Spleen (tissue), 11 donors: ENCODE data around the gene TXNL4A. TPM values are rescaled to one million over a fixed set of nuclear protein-coding genes. Genes with fewer than 3 reads are reported as not detected.
"Not testable (repeated sequence)": the region's sequence is repeated elsewhere in the genome, so short reads cannot be mapped to it uniquely, and the experiment has no call there.

Experiments used
- DNase-seq: peaks from one replicate; pipeline ENCODE4 v3.0.0-alpha.2; 2020
- H3K27ac ChIP-seq, 8 donors: fragments of 200-600 bp; sonication (generic) in 7 of 8; 1 replicate in 4 of 8; 2 replicates in 4 of 8; pipeline versions ENCODE4 v1.5.0 to v1.8.0; 2016 to 2021; ENCODE audit warnings: inconsistent platforms in 4 of 8, mild to moderate bottlenecking in 4 of 8, moderate library complexity in 1 of 8
- H3K27me3 ChIP-seq, 7 donors: fragments of 200-600 bp; sonication (generic) in 6 of 7; replicated peaks in 1 of 7; 1 replicate in 4 of 7; 2 replicates in 3 of 7; pipeline versions ENCODE4 v1.5.0 to v1.8.0; 2016 to 2021; ENCODE audit warnings: inconsistent platforms in 3 of 7, mild to moderate bottlenecking in 1 of 7
- H3K36me3 ChIP-seq, 6 donors: fragments of 200-600 bp; sonication (generic) in 5 of 6; 1 replicate in 4 of 6; 2 replicates in 2 of 6; pipeline versions ENCODE4 v1.5.0 to v1.8.0; 2016 to 2021; ENCODE audit warnings: inconsistent platforms in 2 of 6
- H3K4me1 ChIP-seq, 6 donors: fragments of 200-600 bp; sonication (generic) in 5 of 6; 1 replicate in 3 of 6; 2 replicates in 3 of 6; pipeline versions ENCODE4 v1.5.0 to v1.8.0; 2016 to 2021; ENCODE audit warnings: inconsistent platforms in 3 of 6
- H3K4me3 ChIP-seq, 8 donors: fragments of 200-600 bp; sonication (generic) in 7 of 8; 1 replicate in 4 of 8; 2 replicates in 4 of 8; pipeline versions ENCODE4 v1.5.0 to v1.8.0; 2016 to 2021; ENCODE audit warnings: inconsistent platforms in 4 of 8, mild to moderate bottlenecking in 4 of 8, moderate library complexity in 2 of 8
- H3K9me3 ChIP-seq, 8 donors: fragments of 200-600 bp; sonication (generic) in 7 of 8; 1 replicate in 4 of 8; 2 replicates in 4 of 8; pipeline versions ENCODE4 v1.5.0 to v1.8.0; 2016 to 2021; ENCODE audit warnings: inconsistent platforms in 4 of 8
- POLR2A ChIP-seq, 3 donors: fragments of 450-650 bp; IDR thresholded peaks; one replicate each; pipeline ENCODE4 v1.5.1; 2017; ENCODE audit warnings: antibody characterized with exemption in 3 of 3, mild to moderate bottlenecking in 1 of 3
- POLR2AphosphoS5 ChIP-seq, 3 donors: sonication (generic); formaldehyde crosslinking; IDR thresholded peaks; one replicate each; pipeline ENCODE4 v1.5.1; 2017; ENCODE audit warnings: antibody characterized with exemption in 3 of 3
- WGBS, 5 donors: extraction: QIAGEN DNeasy Blood & Tissue Kit in 3 of 5; methylation state at CpG; one replicate each; pipeline versions ENCODE4 v1.1.5 to v1.1.7; 2013 to 2018; 5-methylcytosine and 5-hydroxymethylcytosine counted together
- intact Hi-C: fragments of 100-400 bp; cut with DNase I; formaldehyde crosslinking; loops from one replicate; pipeline ENCODE4 v1.15.0; 2023; ENCODE audit warnings: low total_unique reads
- polyA plus RNA-seq, 3 donors: library from polyadenylated mRNA; stranded (reverse); fragments of 200-250 nt; gene quantifications; one replicate each; pipeline ENCODE4 v1.2.1, GENCODE V29; 2013
- total RNA-seq, 7 donors: library from RNA; depleted of rRNA in 3 of 7; stranded (reverse); fragments of >200 nt in 3 of 7; fragmentation: NEBNext Ultra II Directional in 4 of 7; extraction: Animal tissue kit (Norgen Biotek cat#: 25700) in 4 of 7; gene quantifications; one replicate each; pipeline versions ENCODE4 v1.1.0 to v1.2.1, GENCODE V29; 2016 to 2021
- TF ChIP-seq, protein P1 (sequence below), 11 experiments: fragments of 200-600 bp in 7 of 11; fragments of 450-650 bp in 4 of 11; sonication (generic) in 4 of 11; IDR thresholded peaks in 8 of 11; conservative IDR thresholded peaks in 3 of 11; 1 replicate in 7 of 11; 2 replicates in 4 of 11; pipeline versions ENCODE4 v1.4.0 to v1.8.0; 2016 to 2021; ENCODE audit warnings: antibody characterized with exemption in 11 of 11, inconsistent platforms in 4 of 11, mild to moderate bottlenecking in 1 of 11
- donor health status: healthy with polysubstance abuse.
- donor health status: DM: no; HTN: no; CAD: no; lungs with moderate emphysema.
- donor health status: DM: no; HTN: no; CAD: no.
- donor health status: Bipolar disorder and iron deficiency.
- donor health status: healthy.
- donor health status: DM: no; HTN: no; CAD: no.
- donor health status: DM: yes; HTN: yes; CAD: no.

TXNL4A gene
- total and polyA plus RNA-seq, 10 donors, result 20.7 to 98.5 (median 69.3) TPM

DNA sequence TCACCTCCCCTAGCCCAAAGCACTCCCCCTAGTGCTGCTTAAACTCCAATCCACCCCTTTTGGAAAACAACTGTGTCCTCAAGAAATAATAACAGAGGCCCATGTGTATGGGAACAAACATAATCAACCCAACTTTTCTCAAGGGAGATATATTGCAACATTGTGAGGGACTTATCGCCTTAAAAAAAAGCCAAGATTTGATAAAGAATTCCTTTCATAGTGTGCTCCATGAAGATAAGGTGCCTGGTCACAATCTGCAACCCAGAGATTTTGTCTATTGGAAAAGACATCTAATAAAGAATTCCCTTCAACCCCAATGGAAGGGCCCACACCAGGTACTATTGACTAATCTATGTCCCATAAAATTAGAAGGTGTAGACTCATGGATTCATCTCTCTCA, 41.3 kb upstream of the TXNL4A start:
- intact Hi-C loops, result loop anchor here (5.0 kb wide), 1 partner anchor 37 kb away; no protein-coding TSS in a partner anchor
- no peak overlapping the region for H3K27ac ChIP-seq
- peaks cover 0 to 13% (median 4%) of the 10 kb centered on the region in 6 donors for H3K4me1 ChIP-seq
- DNase-seq, result no peak
- peaks cover 4 to 63% (median 53%) of the 10 kb centered on the region in 8 donors for H3K9me3 ChIP-seq
- H3K27me3 ChIP-seq, result no peaks in the 10 kb centered on the region
- WGBS, 5 donors, result 90 to 100% (median 100%) methylated on average over 1 of the region's 1 CpG
- TF ChIP-seq, protein P1, sequence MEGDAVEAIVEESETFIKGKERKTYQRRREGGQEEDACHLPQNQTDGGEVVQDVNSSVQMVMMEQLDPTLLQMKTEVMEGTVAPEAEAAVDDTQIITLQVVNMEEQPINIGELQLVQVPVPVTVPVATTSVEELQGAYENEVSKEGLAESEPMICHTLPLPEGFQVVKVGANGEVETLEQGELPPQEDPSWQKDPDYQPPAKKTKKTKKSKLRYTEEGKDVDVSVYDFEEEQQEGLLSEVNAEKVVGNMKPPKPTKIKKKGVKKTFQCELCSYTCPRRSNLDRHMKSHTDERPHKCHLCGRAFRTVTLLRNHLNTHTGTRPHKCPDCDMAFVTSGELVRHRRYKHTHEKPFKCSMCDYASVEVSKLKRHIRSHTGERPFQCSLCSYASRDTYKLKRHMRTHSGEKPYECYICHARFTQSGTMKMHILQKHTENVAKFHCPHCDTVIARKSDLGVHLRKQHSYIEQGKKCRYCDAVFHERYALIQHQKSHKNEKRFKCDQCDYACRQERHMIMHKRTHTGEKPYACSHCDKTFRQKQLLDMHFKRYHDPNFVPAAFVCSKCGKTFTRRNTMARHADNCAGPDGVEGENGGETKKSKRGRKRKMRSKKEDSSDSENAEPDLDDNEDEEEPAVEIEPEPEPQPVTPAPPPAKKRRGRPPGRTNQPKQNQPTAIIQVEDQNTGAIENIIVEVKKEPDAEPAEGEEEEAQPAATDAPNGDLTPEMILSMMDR (IDR thresholded peaks at IDR 0.05 in 8 of 11, conservative IDR thresholded peaks at IDR 0.05 in 3 of 11), result no peak
- TF ChIP-seq POLR2A (IDR thresholded peaks at IDR 0.05) (no peak), POLR2AphosphoS5 (IDR thresholded peaks at IDR 0.05) (no peak)
- H3K4me3 ChIP-seq, result no peak overlapping the region
- H3K36me3 ChIP-seq, result peaks cover 0 to 24% (median 0%) of the 10 kb centered on the region in 6 donors

DNA sequence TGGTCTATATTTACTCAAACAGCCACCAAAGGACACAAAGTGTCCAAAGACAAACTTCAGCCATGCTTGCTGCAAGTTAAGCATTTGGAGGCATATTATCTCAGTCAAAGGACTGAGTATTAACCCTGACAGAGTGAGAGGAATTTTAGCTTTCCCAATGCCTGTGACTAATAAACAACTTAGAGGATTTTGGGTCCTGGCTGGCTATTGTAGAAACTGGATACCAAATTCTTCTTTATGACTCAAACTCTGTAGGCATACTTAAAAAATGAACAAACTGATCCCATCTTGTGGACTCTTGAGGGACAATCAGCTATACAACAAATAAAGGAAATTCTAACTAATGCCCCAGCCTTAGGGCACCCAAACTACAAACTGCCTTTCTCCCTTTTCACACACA, 39.4 kb upstream of the TXNL4A start:
- H3K27ac ChIP-seq, H3K4me1 ChIP-seq, H3K27me3 ChIP-seq, H3K4me3 ChIP-seq, intact Hi-C loops, DNase-seq: not testable (repeated sequence)
- H3K9me3 ChIP-seq, result peaks cover 9 to 82% (median 72%) of the 10 kb centered on the region in 8 donors
- peaks cover 0 to 31% (median 0%) of the 10 kb centered on the region in 6 donors for H3K36me3 ChIP-seq

DNA sequence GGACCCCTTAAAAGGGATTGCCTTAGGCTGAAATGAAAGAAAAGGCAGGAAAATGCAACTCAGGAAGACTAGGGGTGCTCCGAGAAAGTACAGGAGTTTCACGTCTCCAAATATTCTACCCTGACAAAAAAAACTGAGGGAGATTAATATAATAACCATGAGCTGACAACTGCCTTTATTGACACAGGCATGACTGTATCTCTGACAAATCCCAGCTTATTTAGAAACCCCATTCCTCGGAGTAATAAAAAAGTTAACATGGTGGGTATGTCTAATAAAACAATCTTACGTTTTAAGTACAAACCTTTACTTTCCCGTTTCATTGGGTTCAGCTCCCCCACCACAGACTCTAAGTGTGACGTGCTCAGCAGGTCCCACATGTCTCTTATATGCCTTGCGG, 38.0 kb upstream of the TXNL4A start:
- no peak for TF ChIP-seq POLR2A (IDR thresholded peaks at IDR 0.05)
- TF ChIP-seq, protein P1 (IDR thresholded peaks at IDR 0.05 in 8 of 11, conservative IDR thresholded peaks at IDR 0.05 in 3 of 11), result no peak
- no peak for TF ChIP-seq POLR2AphosphoS5 (IDR thresholded peaks at IDR 0.05)
- WGBS, 5 donors, result 92 to 97% (median 94%) methylated on average over 7 of the region's 7 CpGs
- DNase-seq, result no peak
- H3K27ac ChIP-seq, result no peak overlapping the region
- H3K4me3 ChIP-seq, result no peak overlapping the region
- intact Hi-C loops, result no loop called here
- H3K4me1 ChIP-seq, result no peaks in the 10 kb centered on the region
- no peaks in the 10 kb centered on the region for H3K27me3 ChIP-seq
- H3K36me3 ChIP-seq, result peaks cover 0 to 34% (median 0%) of the 10 kb centered on the region in 6 donors
- peaks cover 23 to 96% (median 86%) of the 10 kb centered on the region in 8 donors for H3K9me3 ChIP-seq

DNA sequence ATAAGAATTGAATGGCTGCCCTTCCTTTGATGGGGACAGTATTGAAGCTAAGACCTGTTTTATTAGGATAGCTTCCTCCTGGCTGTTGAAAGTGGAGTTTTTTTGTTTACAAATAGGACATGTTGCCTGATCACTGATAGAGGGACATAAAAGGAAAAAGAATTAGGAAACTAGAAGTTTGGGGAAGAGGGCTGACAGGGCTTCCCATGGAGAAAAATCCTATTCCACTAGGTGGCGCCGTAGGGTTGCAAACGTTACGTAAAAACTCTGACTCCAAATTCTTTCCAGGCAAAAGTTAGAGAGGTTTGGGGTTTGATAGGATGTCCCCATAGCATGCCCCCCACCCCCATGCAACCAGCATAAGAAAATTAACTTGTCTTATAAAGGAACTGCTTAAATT, 34.8 kb upstream of the TXNL4A start:
- peaks cover 0 to 37% (median 0%) of the 10 kb centered on the region in 6 donors for H3K36me3 ChIP-seq
- H3K27ac ChIP-seq, result no peak overlapping the region
- H3K27me3 ChIP-seq, result no peaks in the 10 kb centered on the region
- H3K4me1 ChIP-seq, result no peaks in the 10 kb centered on the region
- DNase-seq, result no peak
- TF ChIP-seq POLR2A (IDR thresholded peaks at IDR 0.05) (no peak), POLR2AphosphoS5 (IDR thresholded peaks at IDR 0.05) (no peak)
- TF ChIP-seq, protein P1 (IDR thresholded peaks at IDR 0.05 in 8 of 11, conservative IDR thresholded peaks at IDR 0.05 in 3 of 11), result no peak
- H3K4me3 ChIP-seq, result no peak overlapping the region
- intact Hi-C loops, result no loop called here
- 61 to 74% (median 66%) methylated on average over 4 of the region's 4 CpGs for WGBS, 5 donors
- H3K9me3 ChIP-seq, result peaks cover 38 to 98% (median 96%) of the 10 kb centered on the region in 8 donors

DNA sequence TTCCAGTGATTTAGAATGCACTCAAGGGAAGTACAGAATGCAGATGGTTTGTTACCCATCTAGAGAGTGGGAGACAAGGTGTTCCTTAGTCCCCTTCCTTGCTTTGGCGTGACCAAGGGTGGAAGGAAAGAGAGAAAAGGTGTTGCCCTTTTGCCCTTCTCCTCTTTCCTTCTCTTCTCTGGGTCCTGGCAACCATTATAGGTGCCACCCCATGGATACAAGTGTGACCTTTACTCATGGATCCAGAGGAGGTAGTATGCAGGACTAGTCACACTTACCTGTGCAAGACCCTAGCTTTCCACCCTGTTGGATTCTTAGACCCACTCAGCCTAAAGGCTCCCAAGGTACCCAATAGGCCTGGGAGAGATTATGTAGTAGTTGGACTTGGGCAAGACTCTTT, 34.2 kb upstream of the TXNL4A start:
- H3K27ac ChIP-seq, result no peak overlapping the region
- H3K36me3 ChIP-seq, result peaks cover 0 to 37% (median 0%) of the 10 kb centered on the region in 6 donors
- DNase-seq, result no peak
- TF ChIP-seq POLR2AphosphoS5 (IDR thresholded peaks at IDR 0.05) (no peak), POLR2A (IDR thresholded peaks at IDR 0.05) (no peak)
- TF ChIP-seq, protein P1 (IDR thresholded peaks at IDR 0.05 in 8 of 11, conservative IDR thresholded peaks at IDR 0.05 in 3 of 11), result no peak
- no peak overlapping the region for H3K4me3 ChIP-seq
- WGBS, 5 donors, result 24 to 53% (median 33%) methylated on average over 1 of the region's 1 CpG
- intact Hi-C loops, result no loop called here
- H3K9me3 ChIP-seq, result peaks cover 38 to 100% (median 96%) of the 10 kb centered on the region in 8 donors
- H3K27me3 ChIP-seq, result no peaks in the 10 kb centered on the region
- no peaks in the 10 kb centered on the region for H3K4me1 ChIP-seq
